ENCODE results near the gene CREB5. TPM values are rescaled to one million over a fixed set of nuclear protein-coding genes. Genes with fewer than 3 reads are reported as not detected.

The CREB5 gene
- total and polyA plus RNA-seq, 2 donors (not counting 3 experiments of a cell fraction or from before 2014, with no cell fraction given): 19.6 to 28.4 TPM

DNA sequence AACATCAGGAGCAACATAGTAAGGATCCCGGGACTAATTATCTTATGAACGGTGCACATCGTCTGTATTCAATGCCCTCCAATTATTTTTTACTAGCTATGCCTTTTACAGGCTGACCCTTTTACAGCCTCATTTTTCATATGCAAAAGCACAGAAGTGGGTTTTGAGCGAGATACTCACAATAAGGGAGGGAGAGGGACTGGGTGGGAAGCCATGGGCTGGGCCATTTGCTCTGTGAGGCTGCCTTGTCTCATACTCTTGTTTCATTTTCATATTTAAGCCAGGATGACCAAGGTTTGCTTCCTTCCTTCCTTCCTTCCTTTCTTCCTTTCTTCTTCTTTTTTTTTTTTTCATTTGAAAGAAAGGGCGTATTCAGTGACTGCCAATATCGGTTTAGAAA lies 286.5 kb downstream of the CREB5 start:
- ChIA-PET POLR2A (no interaction called here), CTCF (interaction anchor here (0.7 to 2.4 kb wide), 5 partner anchors 9 to 18 kb away, joined by 3 to 10 read pairs (median 3); no protein-coding TSS in a partner anchor)
- dilution Hi-C loops (cut with MboI; ENCODE audit: extremely low pct_ligation_motif_present, low sequenced_read_pairs) (no loop called here), intact Hi-C loops (cut with micrococcal nuclease) (no loop called here)
- H3K4me3 ChIP-seq (replicated peaks in 1 of 3; ENCODE audit: insufficient read depth in 1 of 3, low read depth in 1 of 3, low read length in 3 of 3): no peak overlapping the region
- no peaks in the 10 kb centered on the region for H3K36me3 ChIP-seq (ENCODE audit: control insufficient read depth in 2 of 2, extremely low read depth in 1 of 2, insufficient read depth in 2 of 2, low read length in 2 of 2)
- no peak for TF ChIP-seq MYC (IDR thresholded peaks at IDR 0.05; ENCODE audit: low read depth, low read length)
- no peak for TF ChIP-seq GATA2 (IDR thresholded peaks at IDR 0.05; ENCODE audit: insufficient read depth, insufficient read length, low read depth, low read length)
- TF ChIP-seq, protein P1, sequence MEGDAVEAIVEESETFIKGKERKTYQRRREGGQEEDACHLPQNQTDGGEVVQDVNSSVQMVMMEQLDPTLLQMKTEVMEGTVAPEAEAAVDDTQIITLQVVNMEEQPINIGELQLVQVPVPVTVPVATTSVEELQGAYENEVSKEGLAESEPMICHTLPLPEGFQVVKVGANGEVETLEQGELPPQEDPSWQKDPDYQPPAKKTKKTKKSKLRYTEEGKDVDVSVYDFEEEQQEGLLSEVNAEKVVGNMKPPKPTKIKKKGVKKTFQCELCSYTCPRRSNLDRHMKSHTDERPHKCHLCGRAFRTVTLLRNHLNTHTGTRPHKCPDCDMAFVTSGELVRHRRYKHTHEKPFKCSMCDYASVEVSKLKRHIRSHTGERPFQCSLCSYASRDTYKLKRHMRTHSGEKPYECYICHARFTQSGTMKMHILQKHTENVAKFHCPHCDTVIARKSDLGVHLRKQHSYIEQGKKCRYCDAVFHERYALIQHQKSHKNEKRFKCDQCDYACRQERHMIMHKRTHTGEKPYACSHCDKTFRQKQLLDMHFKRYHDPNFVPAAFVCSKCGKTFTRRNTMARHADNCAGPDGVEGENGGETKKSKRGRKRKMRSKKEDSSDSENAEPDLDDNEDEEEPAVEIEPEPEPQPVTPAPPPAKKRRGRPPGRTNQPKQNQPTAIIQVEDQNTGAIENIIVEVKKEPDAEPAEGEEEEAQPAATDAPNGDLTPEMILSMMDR (IDR thresholded peaks at IDR 0.05; ENCODE audit: extremely low read depth in 1 of 2, insufficient read depth in 1 of 2, low read depth in 1 of 2, low read length in 2 of 2): no peak
- no peak overlapping the region for H3K9ac ChIP-seq (replicated peaks; ENCODE audit: extremely low read depth, insufficient read depth, low read length)
- BruUV-seq (replicated peaks): no TSS peak
- no peaks in the 10 kb centered on the region for H3K9me1 ChIP-seq (replicated peaks; ENCODE audit: control insufficient read depth, extremely low read depth, insufficient read depth, low read length)
- FAIRE-seq (no peak), DNase-seq (ENCODE audit: low read depth, low spot score) (no peak)
- no peaks in the 10 kb centered on the region for H3K9me3 ChIP-seq (replicated peaks; ENCODE audit: control insufficient read depth, insufficient read depth, low read length)
- no peaks in the 10 kb centered on the region for H3K79me2 ChIP-seq (ENCODE audit: control insufficient read depth, insufficient read depth, low read length)
- H2AFZ ChIP-seq (ENCODE audit: low read depth, low read length): no peak overlapping the region
- H3K4me1 ChIP-seq (ENCODE audit: control insufficient read depth, extremely low read depth, insufficient read depth, low read length): peaks cover 7% of the 10 kb centered on the region
- no peaks in the 10 kb centered on the region for H4K20me1 ChIP-seq (replicated peaks; ENCODE audit: control insufficient read depth, extremely low read depth, insufficient read depth, low read length)
- no peak overlapping the region for H3K27ac ChIP-seq (ENCODE audit: insufficient read depth, low read depth, low read length)
- H3K27me3 ChIP-seq (ENCODE audit: control insufficient read depth in 2 of 2, insufficient read depth in 2 of 2, low read length in 2 of 2): no peaks in the 10 kb centered on the region
- peak overlapping the region; percentile 48 for H3K4me2 ChIP-seq (ENCODE audit: insufficient read depth, low read length)

DNA sequence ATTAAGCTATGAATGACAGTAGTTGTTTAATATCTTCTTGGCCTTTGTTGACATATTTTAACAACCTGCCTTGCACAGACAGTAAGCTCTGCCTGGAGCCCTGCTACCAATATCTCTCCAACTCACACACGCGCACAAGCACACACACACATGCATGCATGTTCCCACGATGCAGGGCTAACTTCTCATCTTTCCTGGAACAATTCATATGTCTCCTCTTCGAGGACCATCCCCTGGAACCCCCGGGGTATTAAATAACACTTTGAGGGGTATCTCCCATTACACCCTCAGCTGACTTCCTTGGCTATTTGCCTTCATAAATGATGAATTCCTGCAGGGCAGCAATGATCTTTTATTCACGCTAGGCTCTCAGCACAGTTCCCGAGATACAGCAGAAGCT lies 287.8 kb downstream of the CREB5 start:
- no TSS peak for BruUV-seq (replicated peaks)
- Histone ChIP-seq H3K27me3 (ENCODE audit: control insufficient read depth in 2 of 2, insufficient read depth in 2 of 2, low read length in 2 of 2) (no peaks in the 10 kb centered on the region), H3K4me1 (ENCODE audit: control insufficient read depth, extremely low read depth, insufficient read depth, low read length) (no peaks in the 10 kb centered on the region), H3K9me3 (replicated peaks; ENCODE audit: control insufficient read depth, insufficient read depth, low read length) (no peaks in the 10 kb centered on the region), H3K9ac (replicated peaks; ENCODE audit: extremely low read depth, insufficient read depth, low read length) (no peak overlapping the region), H3K4me3 (replicated peaks in 1 of 3; ENCODE audit: insufficient read depth in 1 of 3, low read depth in 1 of 3, low read length in 3 of 3) (no peak overlapping the region), H4K20me1 (replicated peaks; ENCODE audit: control insufficient read depth, extremely low read depth, insufficient read depth, low read length) (no peaks in the 10 kb centered on the region), H3K9me1 (replicated peaks; ENCODE audit: control insufficient read depth, extremely low read depth, insufficient read depth, low read length) (no peaks in the 10 kb centered on the region), H3K4me2 (ENCODE audit: insufficient read depth, low read length) (no peak overlapping the region), H3K27ac (ENCODE audit: insufficient read depth, low read depth, low read length) (no peak overlapping the region), H3K79me2 (ENCODE audit: control insufficient read depth, insufficient read depth, low read length) (no peaks in the 10 kb centered on the region), H3K36me3 (ENCODE audit: control insufficient read depth in 2 of 2, extremely low read depth in 1 of 2, insufficient read depth in 2 of 2, low read length in 2 of 2) (no peaks in the 10 kb centered on the region), H2AFZ (ENCODE audit: low read depth, low read length) (no peak overlapping the region)
- ChIA-PET CTCF (interaction anchor here (0.7 to 2.4 kb wide), 5 partner anchors 9 to 221 kb away, joined by 3 to 10 read pairs (median 3); no protein-coding TSS in a partner anchor), POLR2A (no interaction called here)
- TF ChIP-seq JUN (IDR thresholded peaks at IDR 0.05; ENCODE audit: borderline replicate concordance, insufficient read depth, insufficient read length, low read depth) (no peak), MYC (IDR thresholded peaks at IDR 0.05; ENCODE audit: low read depth, low read length) (no peak)
- dilution Hi-C loops (cut with MboI; ENCODE audit: extremely low pct_ligation_motif_present, low sequenced_read_pairs) (no loop called here), intact Hi-C loops (cut with micrococcal nuclease) (no loop called here)
- FAIRE-seq (no peak), DNase-seq (ENCODE audit: low read depth, low spot score) (no peak)

All from endothelial cell of umbilical vein (primary cell).